Ovary (tissue), 9 donors: ENCODE data around the gene PRDM8. TPM values are rescaled to one million over a fixed set of nuclear protein-coding genes. Genes with fewer than 3 reads are reported as not detected.
"Not testable (repeated sequence)": the region's sequence is repeated elsewhere in the genome, so short reads cannot be mapped to it uniquely, and the experiment has no call there.

ENCODE experiments used
- DNase-seq, 5 donors: peaks; one replicate each; pipeline ENCODE4 v3.0.0-alpha.2; 2019 to 2020
- H3K27ac ChIP-seq, 2 donors: fragments of 200-600 bp; one replicate each; pipeline versions ENCODE4 v1.5.1 to v1.8.0; 2019 to 2022
- H3K27me3 ChIP-seq: fragments of 200-600 bp; one replicate; pipeline ENCODE4 v1.8.0; 2022
- H3K36me3 ChIP-seq: fragments of 200-600 bp; sonication (generic); one replicate; pipeline ENCODE4 v1.5.1; 2019
- H3K4me1 ChIP-seq: one replicate; pipeline ENCODE4 v1.8.1; 2013; ENCODE audit warnings: mild to moderate bottlenecking, moderate library complexity; ENCODE audit not compliant: insufficient read depth
- H3K4me3 ChIP-seq: fragments of 200-600 bp; sonication (generic); one replicate; pipeline ENCODE4 v1.5.1; 2017
- H3K9me3 ChIP-seq, 2 donors: fragments of 200-600 bp in 1 of 2; sonication (generic) in 1 of 2; one replicate each; pipeline versions ENCODE4 v1.5.1 to v1.8.1; 2013 to 2019; ENCODE audit warnings: mild to moderate bottlenecking in 1 of 2, moderate library complexity in 1 of 2
- CTCF ChIP-seq, 3 donors: fragments of 450-650 bp in 2 of 3; fragments of 200-600 bp in 1 of 3; IDR thresholded peaks; one replicate each; pipeline versions ENCODE4 v1.5.1 to v1.8.0; 2016 to 2022; ENCODE audit warnings: antibody characterized with exemption in 3 of 3, mild to moderate bottlenecking in 1 of 3
- EP300 ChIP-seq: sonication (generic); formaldehyde crosslinking; IDR thresholded peaks from one replicate; pipeline ENCODE4 v1.6.1; 2017; ENCODE audit warnings: antibody characterized with exemption
- POLR2A ChIP-seq: fragments of 450-650 bp; IDR thresholded peaks from one replicate; pipeline ENCODE4 v1.6.1; 2017; ENCODE audit warnings: antibody characterized with exemption, mild to moderate bottlenecking, moderate library complexity
- WGBS, 3 donors: extraction: QIAGEN DNeasy Blood & Tissue Kit in 1 of 3; methylation state at CpG; one replicate each; pipeline versions ENCODE4 v1.1.5 to v1.1.7; 2013 to 2017; 5-methylcytosine and 5-hydroxymethylcytosine counted together
- intact Hi-C, 4 donors: fragments of 100-400 bp; cut with DNase I; formaldehyde crosslinking; loops; one replicate each; pipeline versions ENCODE4 v1.11.0 to v1.15.1; 2022 to 2023
- polyA plus RNA-seq, 2 donors: library from polyadenylated mRNA; stranded (reverse); fragments of 200-250 nt in 1 of 2; fragments of 350-450 nt in 1 of 2; fragmentation: Illumina TruSeq in 1 of 2; extraction: RNeasy Lipid Tissue Mini Kit (QIAGEN cat#74804) in 1 of 2; gene quantifications; one replicate each; pipeline ENCODE4 v1.2.3, GENCODE V29; 2013 to 2014
- total RNA-seq, 7 donors: library from RNA; depleted of rRNA in 2 of 7; stranded (reverse); fragments of >200 nt in 2 of 7; fragmentation: NEBNext Ultra II Directional in 3 of 7; extraction: Animal tissue kit (Norgen Biotek cat#: 25700) in 3 of 7; gene quantifications; one replicate each; pipeline versions ENCODE4 v1.1.0 to v1.2.4, GENCODE V29; 2016 to 2023
- donor health status: DM: no; HTN: no; CAD: no; lungs with moderate emphysema.
- donor health status: DM: no; HTN: no; CAD: no.
- donor health status: Bipolar disorder and iron deficiency.
- donor health status: DM: yes; HTN: yes; CAD: no.
- donor health status: DM: no; HTN: no; CAD: no.
- donor health status: DM: yes; HTN: yes; CAD: no.

PRDM8 gene
- total and polyA plus RNA-seq, 9 donors, result 3.6 to 14.3 (median 6.5) TPM

DNA sequence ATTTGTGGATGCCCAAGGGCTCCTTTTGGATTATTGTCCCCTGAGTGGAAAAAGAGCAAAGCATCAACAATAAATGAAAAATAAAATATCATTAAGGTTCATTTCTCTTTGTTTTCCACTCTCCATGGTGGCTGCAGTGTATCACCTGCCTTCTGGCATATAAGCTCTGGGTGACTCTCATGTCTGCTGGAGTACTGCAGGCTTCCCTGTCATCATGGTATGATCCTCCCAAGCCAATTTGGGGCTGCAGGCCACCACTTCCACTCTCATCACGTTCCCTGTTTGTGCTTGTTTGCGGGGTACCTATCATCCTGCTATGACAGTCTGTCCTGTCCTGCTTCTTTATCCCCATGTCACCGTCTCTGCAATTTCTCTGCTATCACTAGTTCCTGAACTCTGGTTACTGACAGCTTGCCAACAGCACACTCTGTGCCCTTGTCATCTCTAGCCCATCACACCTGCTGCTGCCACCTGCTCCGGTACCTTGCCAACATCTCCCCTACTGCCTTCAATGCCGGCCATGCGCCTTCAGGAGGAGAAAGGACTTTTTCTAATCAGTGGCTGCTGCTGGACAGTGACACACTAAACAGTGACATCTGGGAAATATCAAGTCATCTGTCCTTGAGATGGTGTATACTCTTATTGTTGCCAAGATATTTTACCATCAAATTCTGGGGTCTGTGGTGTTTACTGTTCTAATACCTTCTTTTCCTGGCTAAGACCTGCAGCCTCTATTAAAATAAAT is 46.1 kb downstream of the PRDM8 start:
- TF ChIP-seq POLR2A (no peak), CTCF (IDR thresholded peaks at IDR 0.05) (no peak), EP300 (no peak)
- no peak for DNase-seq
- H3K36me3 ChIP-seq, result no peaks in the 10 kb centered on the region
- H3K4me1 ChIP-seq, result no peaks in the 10 kb centered on the region
- intact Hi-C loops, result no loop called here
- no peak overlapping the region for H3K27ac ChIP-seq
- no peaks in the 10 kb centered on the region for H3K27me3 ChIP-seq
- 58 to 64% (median 62%) methylated on average over 6 of the region's 6 CpGs for WGBS, 3 donors
- H3K9me3 ChIP-seq, result no peaks in the 10 kb centered on the region
- no peak overlapping the region for H3K4me3 ChIP-seq

DNA sequence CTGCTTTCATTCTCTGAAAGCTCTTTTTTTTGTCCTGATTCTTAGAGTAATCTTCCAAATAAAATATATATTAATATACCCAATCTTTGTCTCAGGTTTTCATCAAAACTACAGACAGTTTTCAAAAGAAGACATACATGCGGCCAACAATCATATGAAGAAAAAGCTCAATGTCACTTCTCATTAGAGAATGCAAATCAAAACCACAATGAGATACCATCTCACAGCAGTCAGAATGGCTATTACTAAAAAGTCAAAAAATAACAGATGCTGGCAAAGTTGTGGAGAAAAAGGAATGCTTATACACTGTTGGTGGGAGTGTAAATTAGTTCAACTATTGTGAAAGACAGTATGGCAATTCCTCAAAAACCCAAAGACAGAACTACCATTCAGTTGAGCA is 50.2 kb downstream of the PRDM8 start:
- intact Hi-C loops, DNase-seq, H3K36me3 ChIP-seq, H3K27ac ChIP-seq, H3K9me3 ChIP-seq, H3K4me1 ChIP-seq, H3K4me3 ChIP-seq, H3K27me3 ChIP-seq: not testable (repeated sequence)
- 92 to 97% (median 94%) methylated on average over 1 of the region's 1 CpG for WGBS, 3 donors

DNA sequence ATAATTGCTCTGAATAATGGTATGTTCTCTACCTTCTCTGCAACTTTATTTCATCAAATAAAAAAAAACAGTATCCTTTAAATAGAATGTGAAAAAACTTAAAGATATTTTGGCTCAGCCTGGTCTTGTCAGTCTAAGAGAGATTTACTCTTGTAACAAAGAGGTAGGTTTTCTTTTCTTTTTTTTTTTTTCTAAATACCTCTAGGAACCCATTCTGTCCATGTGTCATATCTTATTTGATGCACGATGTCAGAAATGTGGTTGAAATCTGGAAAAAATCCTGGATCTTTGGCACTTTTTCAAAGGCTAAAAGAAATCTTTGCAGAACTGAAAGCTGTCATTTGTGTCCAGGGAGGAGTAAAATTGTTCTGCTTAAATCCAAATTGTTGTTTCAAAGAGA is 51.8 kb downstream of the PRDM8 start:
- no peak for DNase-seq
- Histone ChIP-seq H3K27me3 (no peaks in the 10 kb centered on the region), H3K36me3 (no peaks in the 10 kb centered on the region), H3K4me1 (no peaks in the 10 kb centered on the region), H3K4me3 (no peak overlapping the region), H3K27ac (no peak overlapping the region), H3K9me3 (no peaks in the 10 kb centered on the region)
- 69 to 82% (median 71%) methylated on average over 1 of the region's 1 CpG for WGBS, 3 donors
- TF ChIP-seq CTCF (IDR thresholded peaks at IDR 0.05), result no peak
- TF ChIP-seq EP300, result no peak
- TF ChIP-seq POLR2A, result no peak
- intact Hi-C loops, result no loop called here

GRCh38 chr4:80252427-80252826 is 55.1 kb downstream of the PRDM8 start:
- no peak for DNase-seq
- intact Hi-C loops, result no loop called here
- H3K4me1 ChIP-seq, result no peaks in the 10 kb centered on the region
- TF ChIP-seq CTCF (IDR thresholded peaks at IDR 0.05) (no peak), POLR2A (no peak), EP300 (no peak)
- no peaks in the 10 kb centered on the region for H3K9me3 ChIP-seq
- H3K27me3 ChIP-seq, result no peaks in the 10 kb centered on the region
- H3K36me3 ChIP-seq, result no peaks in the 10 kb centered on the region
- H3K4me3 ChIP-seq, result no peak overlapping the region
- H3K27ac ChIP-seq, result no peak overlapping the region

DNA sequence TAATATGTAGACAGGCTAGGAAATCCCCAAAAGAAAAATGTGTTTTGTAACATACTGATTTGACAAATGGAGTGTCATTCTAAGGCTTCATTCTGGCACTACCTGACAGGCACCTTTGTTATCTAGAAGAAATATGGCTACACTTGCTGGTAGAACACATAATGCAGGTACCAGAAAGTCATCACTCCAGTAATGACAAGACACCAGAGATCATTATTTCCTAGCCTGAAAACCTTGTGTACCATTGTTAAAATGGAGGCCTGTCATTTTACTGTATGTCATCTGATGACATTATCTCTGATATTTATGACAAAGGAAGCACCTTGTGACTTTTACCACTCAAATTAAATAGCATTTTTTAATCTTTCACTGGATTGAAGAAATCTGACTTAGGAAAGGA is 55.6 kb downstream of the PRDM8 start:
- H3K4me3 ChIP-seq, result no peak overlapping the region
- H3K36me3 ChIP-seq, result no peaks in the 10 kb centered on the region
- no peaks in the 10 kb centered on the region for H3K27me3 ChIP-seq
- H3K27ac ChIP-seq, result no peak overlapping the region
- no peak for DNase-seq
- TF ChIP-seq EP300, result no peak
- H3K9me3 ChIP-seq, result no peaks in the 10 kb centered on the region
- H3K4me1 ChIP-seq, result no peaks in the 10 kb centered on the region
- intact Hi-C loops, result no loop called here
